Measurements from ENCODE around the gene USP12.
"Not testable (repeated sequence)": the region's sequence is repeated elsewhere in the genome, so short reads cannot be mapped to it uniquely, and the experiment has no call there.

USP12 gene

DNA sequence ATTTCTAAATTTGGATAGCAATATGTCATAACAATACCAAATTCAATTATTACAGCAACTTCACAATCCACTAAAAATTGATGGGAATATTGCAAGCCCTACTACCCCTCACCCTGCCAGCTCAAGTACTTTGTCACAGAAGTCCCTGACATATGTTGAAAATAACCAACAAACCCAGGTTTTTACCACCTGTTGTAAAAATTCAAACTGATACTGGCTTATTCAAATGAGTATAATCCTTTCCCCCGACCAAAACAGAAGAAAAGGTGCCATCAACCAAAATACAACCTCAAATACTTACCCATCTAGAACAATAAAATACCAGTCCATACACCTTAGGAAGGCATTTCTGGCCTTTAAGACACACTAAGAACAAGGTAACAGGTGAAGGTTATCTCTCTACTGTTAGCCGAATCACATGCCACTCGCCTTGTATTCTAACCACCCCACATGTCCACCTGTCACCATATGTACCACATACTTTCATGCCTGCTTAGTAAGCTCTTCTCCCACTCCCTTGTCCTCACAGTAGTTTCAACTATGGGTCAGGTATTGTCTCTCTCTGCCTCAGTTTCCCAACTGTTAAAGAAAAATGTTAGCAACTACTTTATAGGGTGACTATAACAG is 53.1 kb downstream of the USP12 start:
- DNase-seq = no peak

DNA sequence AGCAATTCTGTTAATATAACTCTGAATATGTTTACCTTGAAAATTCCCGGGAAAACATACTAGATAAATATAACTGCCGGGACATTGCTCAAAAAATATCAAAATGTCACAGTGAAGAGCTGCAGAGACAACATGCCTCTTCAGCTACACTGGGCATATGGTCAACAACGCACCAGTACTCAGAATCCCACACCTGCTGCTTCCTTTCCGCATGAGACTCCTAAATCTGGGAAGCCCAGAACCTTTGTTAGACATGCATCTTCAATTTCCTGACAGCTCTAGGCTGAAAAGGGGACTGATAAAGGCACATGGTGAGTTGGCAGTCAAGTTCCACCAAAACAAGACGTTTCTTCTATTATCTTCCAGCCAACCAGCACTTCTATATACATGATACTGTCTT is 53.7 kb downstream of the USP12 start:
- DNase-seq = no peak

DNA sequence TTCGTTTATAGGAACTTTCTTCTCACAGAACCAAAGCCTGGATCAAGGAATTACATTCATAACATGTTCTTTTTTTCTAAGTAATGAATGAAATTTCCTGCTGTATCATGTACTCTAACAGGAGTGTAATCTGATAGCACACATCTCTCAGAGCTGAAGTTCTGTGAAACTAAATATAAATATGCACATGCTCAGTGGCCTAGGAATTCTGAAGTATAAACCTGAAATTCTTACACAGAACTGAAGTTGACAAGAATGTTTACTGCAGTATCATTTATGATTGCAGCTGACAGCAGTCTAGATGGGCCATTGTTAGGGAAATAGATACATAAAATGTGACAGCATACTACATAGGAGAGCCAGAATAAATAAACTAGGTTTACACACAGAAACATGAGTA is 54.5 kb downstream of the USP12 start:
- no peak for DNase-seq

DNA sequence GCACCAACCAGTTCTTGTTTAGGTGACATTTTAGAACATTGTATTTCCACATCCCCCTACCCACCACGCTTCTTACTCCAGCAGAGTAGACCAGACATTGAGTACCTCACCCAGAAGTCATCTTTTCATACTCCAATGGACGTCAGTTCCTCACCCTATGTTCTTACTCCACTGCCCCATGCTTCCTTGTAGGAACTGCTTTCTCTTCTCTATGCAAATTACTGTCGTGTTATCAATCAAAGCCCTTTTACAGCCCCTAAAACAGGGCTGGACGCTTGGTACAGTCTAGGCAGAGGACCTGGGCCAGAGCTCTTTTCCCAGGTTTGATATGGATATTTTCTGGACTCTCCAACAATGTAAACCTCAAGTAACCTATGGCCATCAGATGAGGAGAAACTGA is 58.2 kb downstream of the USP12 start:
- no peak for DNase-seq

DNA sequence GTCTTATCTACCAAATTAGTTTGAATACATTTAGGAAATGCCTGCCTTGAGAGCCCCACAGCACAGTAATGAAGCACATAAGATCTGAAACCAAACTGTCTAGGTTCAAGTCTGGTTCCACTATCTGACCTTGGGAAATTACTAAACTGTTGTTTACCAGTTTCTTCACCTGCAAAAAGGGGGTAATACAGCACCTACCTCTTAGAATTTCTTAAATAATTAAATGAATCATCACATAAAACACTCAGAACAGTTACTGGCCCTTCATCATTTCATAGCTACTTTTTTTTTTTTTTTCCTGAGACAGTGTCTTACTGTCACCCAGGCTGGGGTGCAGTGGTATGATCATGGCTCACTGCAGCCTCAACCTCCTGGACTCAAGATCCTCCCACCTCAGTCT is 59.6 kb downstream of the USP12 start:
- DNase-seq = no peak

DNA sequence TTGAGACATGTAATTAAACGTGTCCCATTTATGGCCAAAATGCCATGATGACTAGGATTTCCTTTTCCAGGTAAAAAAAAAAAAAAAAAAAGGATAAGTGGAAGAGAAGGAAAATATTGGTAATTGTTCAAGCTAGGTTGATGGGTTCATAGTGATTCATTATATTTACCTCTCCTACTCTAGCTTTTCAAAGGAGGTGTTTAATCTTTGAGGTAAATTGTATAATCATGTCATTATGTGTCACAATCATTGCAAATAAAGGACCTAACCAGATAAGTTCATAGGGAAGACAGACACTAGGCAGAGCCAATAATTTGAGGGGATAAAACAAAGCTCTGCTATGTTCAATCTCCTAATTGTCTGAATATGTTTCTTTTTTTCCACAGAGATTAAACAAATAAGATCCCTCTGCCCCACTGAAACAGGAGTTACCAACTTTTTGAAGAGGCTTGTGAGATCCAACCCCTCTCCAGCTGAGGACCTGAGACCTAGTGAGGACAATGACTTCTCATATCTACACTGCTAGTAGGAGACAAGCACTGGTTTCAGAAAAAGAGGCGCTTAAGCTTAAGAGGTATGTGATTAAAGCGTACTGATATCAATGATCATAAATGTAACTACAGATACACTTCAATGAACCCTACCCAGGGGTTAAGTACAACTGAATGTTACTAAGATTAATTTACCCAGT is 61.4 kb downstream of the USP12 start:
- DNase-seq = no peak

DNA sequence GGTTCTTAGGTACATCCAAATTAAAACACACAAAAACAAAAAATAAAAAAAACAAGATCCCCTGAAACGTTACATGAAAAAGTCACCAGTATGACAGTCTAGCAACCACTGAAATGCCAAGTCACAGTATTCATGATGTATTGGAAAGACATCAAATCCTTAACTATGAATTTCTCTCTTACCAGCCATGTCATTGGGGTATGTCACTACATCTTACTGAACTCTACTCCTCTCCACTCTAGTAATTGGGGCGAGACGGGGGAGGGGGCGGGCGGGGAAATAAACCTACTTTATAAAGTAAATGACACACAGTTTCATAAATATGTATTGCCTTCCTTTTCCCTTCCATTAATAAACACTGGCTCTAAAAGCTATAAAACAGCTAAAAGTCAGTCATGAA is 65.5 kb downstream of the USP12 start:
- DNase-seq = no peak

DNA sequence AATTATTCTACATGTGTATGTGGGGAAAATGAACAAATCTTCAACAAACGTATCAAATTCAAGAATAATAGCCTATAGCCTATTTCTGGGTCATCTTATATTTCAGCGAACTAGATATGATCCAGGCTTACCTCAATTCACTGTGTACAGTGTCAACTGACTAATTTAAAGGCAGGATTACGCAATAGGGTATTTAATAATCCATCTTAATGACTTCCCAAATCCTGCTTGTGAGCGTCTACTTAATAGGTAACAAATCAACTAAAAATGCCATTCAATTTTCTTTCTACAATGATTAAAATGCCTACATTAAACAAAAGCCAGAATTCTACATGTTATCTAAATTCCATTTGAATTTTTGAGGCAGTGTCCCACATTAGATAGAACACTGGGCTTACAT is 67.0 kb downstream of the USP12 start:
- no peak for DNase-seq

DNA sequence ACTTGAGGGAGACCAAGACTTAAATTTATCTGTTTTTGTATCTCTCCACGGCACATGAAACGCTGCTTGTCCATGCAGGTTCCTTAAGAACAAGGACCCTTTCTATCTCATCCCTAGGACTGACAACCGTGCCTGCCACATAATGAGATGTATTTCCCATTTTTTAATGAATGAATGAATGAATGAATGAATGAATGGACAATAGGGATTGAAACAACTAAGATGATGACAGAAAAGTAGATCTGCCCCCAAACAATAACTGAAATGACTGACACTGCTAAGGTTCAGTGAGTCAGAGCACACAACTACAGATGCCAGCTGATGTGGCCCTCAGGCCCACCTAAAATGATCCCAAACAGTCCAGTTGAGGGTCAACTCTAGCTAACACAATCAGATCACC is 69.8 kb downstream of the USP12 start:
- DNase-seq = no peak

DNA sequence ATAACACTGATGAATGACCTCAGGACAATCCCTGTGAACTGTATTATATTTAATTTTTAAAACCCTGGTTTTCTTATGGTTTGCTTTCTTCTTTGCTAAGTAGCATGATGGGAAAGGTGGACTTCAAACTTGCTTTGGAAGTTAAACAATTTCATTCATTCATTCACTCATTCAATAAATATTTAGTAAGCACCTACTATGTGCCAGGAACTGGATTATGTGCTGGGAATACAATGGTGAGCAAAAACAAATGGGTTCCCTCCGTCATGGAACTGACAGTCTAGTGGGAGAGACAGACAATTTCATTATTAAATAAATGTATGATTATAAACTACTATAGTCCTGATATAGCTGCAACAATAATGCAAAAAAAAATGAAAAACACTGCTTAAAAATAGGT is 70.3 kb downstream of the USP12 start:
- DNase-seq = no peak

DNA sequence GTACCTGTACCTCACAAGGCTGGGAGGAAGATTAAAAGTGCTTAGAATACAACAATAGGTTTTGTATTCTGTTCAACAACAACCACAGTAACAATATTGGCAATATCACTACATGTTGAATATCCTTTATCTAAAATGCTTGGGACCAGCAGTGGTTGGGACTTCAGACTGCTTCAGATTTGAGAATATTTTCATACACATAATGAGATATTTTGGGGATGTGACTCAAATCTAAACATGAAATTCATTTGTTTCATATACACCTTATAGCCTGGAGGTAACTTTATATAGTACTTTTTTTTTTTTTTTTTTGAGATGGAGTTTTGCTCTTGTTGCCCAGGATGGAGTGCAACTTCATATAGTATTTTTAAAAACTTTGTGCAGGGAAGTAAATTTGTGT is 73.9 kb downstream of the USP12 start:
- DNase-seq = no peak

DNA sequence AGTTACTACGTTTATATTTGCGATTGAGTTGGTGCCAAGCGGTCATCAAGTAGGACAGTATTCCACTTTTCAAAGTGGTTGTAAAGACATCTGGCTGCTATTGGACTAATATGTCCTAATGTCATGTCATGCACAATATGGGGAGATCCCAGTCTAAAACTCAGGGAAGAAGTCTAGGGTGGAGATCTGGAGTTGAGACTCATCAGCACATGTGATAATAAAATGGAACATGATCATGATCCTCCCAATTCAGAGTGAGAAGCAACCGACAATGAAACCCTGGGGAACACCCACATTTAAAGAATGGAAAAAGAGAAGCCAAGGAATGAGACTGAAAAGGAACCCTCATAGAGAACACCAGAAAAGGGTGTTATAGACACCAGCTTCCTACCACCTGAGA is 80.2 kb downstream of the USP12 start:
- no peak for DNase-seq

DNA sequence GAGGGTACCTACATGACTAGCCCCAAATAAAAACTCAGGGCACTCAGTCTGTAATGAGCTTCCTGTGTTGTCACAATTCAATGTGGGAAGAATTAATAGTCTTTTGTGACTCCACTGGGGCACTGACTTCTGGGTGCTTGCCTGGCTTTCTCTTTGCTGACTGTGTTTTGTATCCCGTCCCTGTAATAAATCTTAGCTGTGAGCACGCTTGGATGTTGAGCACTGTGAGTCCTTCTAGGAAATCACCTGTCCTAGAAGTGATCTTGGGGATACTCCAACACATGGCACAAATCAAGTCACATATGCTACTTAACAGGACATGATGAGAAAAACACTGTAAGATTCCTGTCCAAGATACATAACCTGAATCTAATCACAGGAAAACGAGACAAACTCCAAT is 83.0 kb downstream of the USP12 start:
- DNase-seq = no peak

DNA sequence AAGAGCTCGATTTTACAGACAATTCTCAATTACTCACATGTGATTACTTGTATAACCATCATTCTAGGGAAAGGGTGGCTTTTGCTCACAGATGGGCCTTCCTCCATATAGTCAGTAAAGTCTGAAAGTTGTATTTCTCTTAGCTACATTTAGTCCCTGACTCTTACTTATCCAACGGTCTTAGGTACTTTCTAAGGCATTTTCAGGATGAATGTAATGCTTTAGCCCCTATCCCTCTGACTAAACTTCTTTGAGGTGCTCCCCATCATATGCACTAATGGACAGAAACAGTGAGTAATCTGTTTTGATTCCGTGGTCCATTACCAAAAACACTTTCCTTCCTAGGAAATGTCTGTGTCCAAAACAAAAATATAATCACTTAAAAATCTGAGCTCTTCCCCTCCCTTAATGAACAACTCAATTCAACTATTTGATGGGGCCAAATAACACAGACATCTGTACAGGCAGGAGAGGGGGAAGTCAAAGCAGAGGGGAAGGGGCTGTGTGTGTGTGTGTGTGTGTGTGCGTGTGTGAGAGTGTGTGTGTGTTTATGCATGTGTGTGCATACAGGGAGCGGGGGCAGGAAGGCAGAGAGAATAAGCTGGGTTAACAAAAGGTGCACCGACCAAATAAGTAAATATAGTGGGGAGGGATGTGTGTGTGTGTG is 84.9 kb downstream of the USP12 start:
- DNase-seq = no peak

DNA sequence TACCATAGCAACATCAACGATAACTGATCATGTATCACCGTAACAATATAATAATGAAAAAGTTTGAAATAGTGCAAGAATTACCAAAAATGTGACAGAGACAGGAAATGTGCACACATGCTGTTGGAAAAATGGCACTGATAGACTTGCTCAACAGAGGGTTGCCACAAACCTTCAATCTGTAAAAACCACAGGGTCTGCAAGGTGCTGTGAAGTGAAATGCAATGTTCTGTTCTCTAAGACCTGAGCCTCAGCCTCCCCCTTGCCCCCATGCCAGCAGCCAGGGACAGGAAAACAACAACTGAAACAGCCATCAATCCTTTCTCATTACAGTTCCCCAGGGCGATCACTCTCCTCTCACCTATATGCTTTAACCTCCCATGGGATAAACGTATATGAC is 88.4 kb downstream of the USP12 start:
- DNase-seq = no peak

DNA sequence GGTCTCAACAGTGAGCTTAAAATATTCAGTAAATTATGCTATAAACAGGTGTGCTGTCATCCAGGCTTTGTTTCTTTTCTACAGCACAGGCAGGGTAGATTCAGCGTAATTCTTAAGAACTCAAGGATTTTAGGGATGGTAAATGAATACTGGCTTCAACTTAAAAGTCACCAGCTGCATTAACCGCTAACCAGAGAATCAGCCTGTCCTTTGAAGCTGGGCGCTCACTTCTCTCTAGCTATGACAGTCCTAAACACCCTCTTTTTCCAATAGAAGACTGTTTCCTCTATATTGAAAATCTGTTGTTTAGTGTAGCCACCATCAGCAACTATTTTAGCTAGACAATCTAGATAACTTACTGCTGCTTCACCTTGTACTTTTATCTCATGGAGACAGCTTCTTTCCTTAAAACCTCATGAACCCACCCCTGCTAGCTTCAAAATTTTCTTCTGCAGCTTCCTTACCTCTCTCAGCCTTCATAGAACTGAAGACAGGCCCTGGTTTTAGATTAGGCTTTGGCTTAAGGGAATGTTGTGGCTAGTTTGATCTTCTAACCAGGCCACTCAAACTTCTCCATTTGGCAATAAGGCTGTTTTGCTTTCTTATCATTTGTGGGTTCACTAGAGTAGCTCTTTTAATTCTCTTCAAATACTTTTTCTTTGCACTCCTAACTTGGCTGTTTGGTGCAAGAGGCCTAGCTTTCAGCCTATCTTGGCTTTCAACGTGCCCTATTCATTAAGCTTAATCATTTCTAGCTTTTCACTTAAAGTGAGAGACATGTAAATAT is 89.5 kb downstream of the USP12 start:
- no peak for DNase-seq

DNA sequence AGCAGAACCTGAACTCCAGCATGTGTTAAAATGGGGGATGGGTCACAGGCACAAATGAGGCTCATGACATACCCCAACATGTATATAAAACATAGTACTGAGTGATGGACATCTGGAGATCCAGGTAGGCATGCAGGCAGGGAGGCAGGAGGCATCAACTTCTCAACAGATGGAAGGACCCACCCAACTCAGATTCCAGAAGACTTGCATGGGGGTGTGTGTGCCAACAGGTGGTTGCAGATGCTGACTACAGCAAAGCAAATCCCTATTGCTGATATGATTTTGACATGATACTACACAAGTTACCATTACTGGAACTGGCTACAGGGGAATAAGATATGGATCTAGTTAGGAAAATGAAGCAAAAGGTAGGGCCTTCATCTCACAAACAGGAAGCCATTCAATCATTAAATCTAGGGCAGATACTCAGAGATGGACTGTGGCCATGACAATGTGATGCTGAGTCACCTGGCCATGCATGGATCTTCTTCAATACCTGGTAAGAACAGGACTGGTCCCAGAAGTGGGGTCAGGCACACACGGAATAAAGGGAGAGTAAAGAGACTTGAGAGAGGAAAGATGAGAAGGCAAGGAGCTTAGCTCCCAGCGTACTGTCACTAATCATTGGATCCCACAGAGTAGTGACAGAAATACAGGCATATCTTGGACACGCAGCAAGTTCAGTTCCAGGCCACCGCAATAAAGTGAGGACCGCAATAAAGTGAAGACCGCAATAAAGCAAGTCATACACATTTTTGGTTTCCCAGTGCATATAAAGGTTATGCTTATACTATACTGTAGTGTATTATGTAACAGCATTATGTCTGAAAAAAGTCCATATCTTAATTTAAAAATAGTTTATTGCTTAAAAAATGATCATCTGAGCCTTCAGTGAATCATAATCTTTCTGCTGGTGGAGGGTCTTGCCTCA is 91.3 kb downstream of the USP12 start:
- no peak for DNase-seq

DNA sequence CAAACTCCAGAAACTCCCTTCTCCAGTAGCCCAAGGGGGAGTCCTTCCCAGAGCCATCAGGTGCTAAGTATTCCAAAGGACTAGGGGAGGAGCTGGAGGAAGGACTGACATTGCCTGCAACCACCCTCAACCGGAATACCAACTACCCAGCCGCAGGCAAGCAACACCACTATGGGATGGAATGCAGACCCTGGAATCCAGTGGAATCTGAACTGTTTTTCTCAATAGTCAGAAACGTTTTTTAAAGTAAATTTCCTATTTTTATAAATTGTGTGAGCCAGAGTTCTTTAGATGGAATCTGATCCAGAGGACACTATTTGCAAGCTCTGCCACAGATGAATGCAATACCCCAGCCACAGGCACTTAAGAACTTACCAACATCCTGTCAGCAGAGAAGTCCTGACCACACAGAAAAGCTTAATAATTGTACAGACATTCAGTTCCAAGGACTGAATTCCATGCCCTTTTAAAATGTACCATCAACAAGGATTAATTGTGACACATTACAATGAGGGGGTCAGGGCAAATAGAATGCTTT is 92.1 kb downstream of the USP12 start:
- DNase-seq = peak; percentile 83

DNA sequence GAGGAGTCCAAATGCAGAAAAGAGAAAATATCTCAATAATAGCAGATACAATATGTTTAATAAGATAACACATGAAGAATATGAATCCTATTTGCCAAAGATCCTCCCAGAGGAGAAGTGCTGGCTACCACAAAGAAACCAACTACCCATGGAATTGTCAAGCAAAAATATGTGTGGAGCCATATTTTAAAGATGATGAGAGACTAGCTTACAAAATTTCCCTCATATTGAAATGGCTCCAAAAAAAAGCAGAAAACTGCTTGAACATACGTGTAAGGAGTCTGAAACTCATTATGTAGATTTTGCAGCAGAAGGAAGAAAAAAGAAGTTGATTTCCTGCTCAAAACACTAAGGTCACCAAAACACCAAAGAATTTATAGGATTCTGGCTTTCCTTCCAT is 94.2 kb downstream of the USP12 start:
- peak; percentile 20 for DNase-seq

DNA sequence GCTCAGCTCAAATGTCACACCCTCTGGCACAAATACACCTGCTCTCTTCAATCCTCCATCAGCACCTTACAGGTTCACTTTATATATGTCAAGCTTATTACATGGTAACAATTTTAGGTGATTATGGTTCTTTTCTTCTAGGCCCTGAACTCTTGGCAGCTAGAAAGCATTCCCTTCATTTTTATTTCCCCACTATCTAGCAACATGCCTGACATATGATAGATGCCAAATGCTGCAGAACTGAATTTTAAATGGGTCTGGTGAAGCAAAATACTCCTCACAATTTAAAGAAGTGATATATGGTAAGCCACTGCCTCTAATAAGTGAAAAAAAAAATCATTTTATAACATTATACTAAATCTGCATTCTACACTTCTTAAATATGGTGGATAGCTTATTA is 95.2 kb downstream of the USP12 start:
- DNase-seq = peak; percentile 42

DNA sequence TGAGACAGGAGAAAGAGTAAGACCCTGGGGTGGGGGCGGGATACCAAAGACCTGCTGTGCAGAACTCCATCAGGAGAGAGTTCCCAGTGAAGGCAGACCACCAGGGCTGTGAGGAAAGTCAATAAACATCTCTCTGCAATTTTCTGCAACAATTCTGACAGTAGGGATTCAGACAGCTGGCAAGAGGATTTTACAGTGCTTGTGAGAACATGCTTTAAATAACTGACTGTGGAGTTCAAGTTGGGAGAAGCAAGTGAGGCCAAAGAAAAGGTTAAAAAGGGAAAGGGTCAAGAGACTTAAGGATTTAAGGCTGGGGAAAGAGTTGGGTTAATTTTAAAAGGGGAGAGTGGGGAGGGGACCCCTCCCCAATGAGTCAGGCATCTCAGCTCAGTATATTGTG is 98.4 kb downstream of the USP12 start:
- no peak for DNase-seq

DNA sequence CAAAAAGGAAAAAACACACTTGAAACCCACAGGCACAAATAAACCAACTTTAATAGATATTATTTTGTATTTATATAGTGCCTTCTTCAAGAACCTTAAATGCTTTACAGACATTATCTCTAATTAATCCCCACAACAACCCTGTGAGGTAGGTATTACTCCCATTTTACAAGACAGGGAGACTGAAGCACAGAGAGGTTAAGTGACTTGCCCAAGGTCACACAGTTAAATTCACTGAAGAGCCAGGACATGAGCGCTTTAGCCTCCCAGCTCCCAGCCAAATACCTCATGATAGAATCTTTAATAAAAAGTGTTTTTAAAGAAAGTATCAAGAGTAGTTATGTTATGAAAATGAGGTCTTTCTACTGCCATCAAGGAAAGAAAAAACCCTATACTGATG is 105.5 kb downstream of the USP12 start:
- DNase-seq = not testable (repeated sequence)

Data from fibroblast of skin of abdomen (primary cell).